AG09309 (cell line): Measurements from ENCODE around the gene MMP25.
"Not testable (repeated sequence)": the region's sequence is repeated elsewhere in the genome, so short reads cannot be mapped to it uniquely, and the experiment has no call there.

Experiments
- DNase-seq: peaks from one replicate; pipeline ENCODE4 v3.0.0-alpha.2; 2010; ENCODE audit warnings: low read depth
- H3K4me3 ChIP-seq: 2 replicates; pipeline ENCODE4 v1.5.1; 2011; ENCODE audit warnings: mild to moderate bottlenecking, low read depth, low read length, moderate library complexity; ENCODE audit not compliant: control insufficient read depth
- CTCF ChIP-seq: IDR thresholded peaks from 2 replicates; pipeline ENCODE4 v1.5.1; 2011; ENCODE audit warnings: mild to moderate bottlenecking, low read depth, low read length, inconsistent platforms; ENCODE audit not compliant: insufficient read depth, control insufficient read depth; ENCODE audit errors: missing control alignments

MMP25 gene

DNA sequence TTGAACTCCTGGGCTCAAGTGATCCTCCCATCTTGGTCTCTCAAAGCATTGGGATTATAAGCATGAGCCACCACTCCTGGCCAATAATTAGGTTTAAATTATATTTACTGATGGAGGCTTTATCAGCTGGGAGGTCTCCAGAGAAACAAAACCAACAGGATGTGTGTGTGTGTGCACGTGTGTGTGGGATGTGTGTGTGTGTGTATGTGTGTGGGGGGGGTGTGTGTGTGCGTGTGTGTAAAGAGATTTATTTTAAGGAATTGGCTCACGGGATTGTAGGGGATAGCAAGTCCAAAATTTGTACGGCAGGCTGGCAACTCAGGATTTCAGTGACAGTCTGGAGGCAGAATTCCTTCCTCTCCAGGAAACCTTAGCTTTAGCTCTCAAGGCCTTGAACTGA is 4.6 kb downstream of the MMP25 start:
- no peak for DNase-seq
- no peak for TF ChIP-seq CTCF
- H3K4me3 ChIP-seq, result no peak overlapping the region

GRCh38 chr16:3051494-3051893 is 5.1 kb downstream of the MMP25 start:
- DNase-seq, result no peak
- no peak for TF ChIP-seq CTCF
- H3K4me3 ChIP-seq, result no peak overlapping the region

DNA sequence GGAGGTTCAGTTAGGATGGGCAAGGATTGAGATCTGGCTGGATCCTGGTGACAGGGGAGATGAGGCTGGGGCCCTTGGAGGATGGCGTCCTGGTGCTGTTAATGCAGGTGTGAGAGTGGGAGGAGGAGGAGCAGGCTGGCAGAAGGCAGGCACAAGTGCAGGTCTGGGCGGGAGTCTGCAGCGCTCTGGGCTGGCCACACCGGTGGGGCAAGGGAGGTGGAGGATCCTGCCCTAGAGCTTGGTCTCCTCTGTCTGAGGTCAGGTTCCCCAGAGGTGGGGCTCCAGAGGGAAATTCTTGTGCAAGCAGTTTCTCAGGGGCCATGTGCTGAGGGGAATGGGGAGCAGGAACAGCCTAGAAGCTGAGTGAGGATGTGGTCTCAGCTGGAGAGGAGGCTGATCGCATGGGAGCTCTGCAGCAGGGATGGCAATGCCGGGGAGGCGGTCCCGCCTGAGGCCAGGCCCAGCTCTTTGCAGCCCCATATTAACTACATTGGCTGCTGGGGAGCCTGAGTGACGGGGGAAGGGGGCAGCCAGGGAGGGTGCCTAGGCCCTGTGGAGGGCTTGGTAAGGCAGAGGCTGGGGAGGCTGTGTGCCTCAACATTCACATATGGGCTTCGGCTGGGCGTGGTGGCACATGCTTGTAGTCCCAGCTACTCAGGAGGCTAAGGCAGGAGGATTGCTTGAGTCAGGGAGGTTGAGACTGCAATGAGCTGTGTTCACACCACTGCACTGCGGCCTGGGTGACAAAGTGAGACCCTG is 6.4 kb downstream of the MMP25 start:
- not testable (repeated sequence) for DNase-seq, H3K4me3 ChIP-seq

DNA sequence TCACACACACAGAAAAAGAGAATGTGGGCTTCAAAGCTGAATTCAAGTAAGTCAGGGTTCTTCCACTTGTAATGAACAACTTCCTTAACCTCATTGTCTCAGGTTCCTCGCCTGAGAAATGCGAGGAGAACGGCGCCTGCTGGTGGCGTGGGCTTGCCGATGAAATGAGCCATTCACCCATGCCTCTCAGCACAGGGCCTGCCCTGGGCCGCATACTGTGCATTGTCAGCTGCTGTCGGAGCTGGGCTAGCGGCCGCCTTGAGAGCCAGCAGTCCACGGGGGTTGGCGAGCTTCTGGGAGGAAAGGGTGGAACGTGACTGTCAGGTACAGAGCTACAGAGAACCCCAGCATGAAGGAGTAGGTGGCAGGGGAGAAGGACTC is 7.0 kb downstream of the MMP25 start:
- H3K4me3 ChIP-seq, DNase-seq: not testable (repeated sequence)

DNA sequence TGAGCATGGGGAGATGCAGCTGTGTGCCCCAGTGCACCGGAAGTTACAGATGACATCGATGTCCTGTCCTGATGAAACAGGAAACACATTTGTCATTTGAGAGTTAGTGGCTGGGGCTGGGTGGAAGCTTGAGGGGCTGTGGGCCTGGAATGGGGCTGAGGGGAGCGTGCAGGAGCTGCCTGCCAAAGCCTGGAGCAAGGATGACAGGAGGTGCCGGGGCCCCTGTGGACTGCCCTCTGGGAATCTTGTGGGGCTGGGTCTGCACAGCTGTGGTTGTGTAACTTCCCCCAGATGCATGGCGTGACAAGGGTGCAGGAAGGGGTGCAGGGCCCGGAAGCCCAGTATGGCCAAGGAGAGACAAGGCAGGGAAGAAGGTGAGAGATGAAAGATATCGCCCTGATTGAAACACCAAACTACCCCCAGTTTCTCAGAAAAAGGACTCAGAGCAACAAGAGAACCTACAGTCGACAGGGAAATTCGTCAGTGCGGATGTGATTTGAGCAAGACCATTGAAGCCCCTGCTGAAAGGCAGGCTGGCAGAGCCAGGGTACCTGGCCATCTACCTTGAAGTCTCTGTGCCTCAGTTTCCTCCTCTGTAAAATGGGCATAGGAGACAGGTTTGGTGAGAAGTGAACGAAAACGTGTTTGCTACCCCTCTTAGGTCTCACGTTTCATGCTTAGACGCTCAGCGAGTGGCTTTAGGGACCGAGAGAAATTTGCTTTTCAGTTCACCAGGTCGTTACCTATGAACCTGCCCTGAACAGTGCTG is 8.8 kb downstream of the MMP25 start:
- no peak for DNase-seq
- no peak overlapping the region for H3K4me3 ChIP-seq
- no peak for TF ChIP-seq CTCF

- not testable (repeated sequence) for H3K4me3 ChIP-seq, DNase-seq
Observed at GRCh38 chr16:3055734-3056115, 9.4 kb downstream of the MMP25 start.

- H3K4me3 ChIP-seq, result no peak overlapping the region
- no peak for TF ChIP-seq CTCF
- no peak for DNase-seq
Observed at GRCh38 chr16:3056336-3057180, 10.2 kb downstream of the MMP25 start.
